ENCODE data around the gene GCN1. TPM values are rescaled to one million over a fixed set of nuclear protein-coding genes. Genes with fewer than 3 reads are reported as not detected.
A peak's percentile ranks its signal among the peaks of the same experiment; 100 is the strongest.
"Not testable (repeated sequence)": the region's sequence is repeated elsewhere in the genome, so short reads cannot be mapped to it uniquely, and the experiment has no call there.

GCN1 gene
- total RNA-seq, 1 experiment from 2014 or later, result 61.8 TPM

GRCh38 chr12:120213758-120214157 is 19.2 kb upstream of the GCN1 start:
- DNase-seq (ENCODE audit: low read depth), result no peak

- DNase-seq (ENCODE audit: low read depth), result not testable (repeated sequence)
Observed at GRCh38 chr12:120213182-120213581, 18.7 kb upstream of the GCN1 start.

- no peak for DNase-seq (ENCODE audit: low read depth)
Observed at GRCh38 chr12:120212301-120212700, 17.8 kb upstream of the GCN1 start.

- DNase-seq (ENCODE audit: low read depth), result no peak
Observed at GRCh38 chr12:120211904-120212283, 17.4 kb upstream of the GCN1 start.

GRCh38 chr12:120211243-120211903 is 16.9 kb upstream of the GCN1 start:
- no peak for DNase-seq (ENCODE audit: low read depth)

- DNase-seq (ENCODE audit: low read depth), result no peak
Observed at GRCh38 chr12:120209851-120210250, 15.3 kb upstream of the GCN1 start.

GRCh38 chr12:120207227-120207626 is 12.7 kb upstream of the GCN1 start:
- no peak for DNase-seq (ENCODE audit: low read depth)

GRCh38 chr12:120206781-120207180 is 12.3 kb upstream of the GCN1 start:
- not testable (repeated sequence) for DNase-seq (ENCODE audit: low read depth)

- no peak for DNase-seq (ENCODE audit: low read depth)
Observed at GRCh38 chr12:120206228-120206627, 11.7 kb upstream of the GCN1 start.

GRCh38 chr12:120204171-120204570 is 9.7 kb upstream of the GCN1 start:
- DNase-seq (ENCODE audit: low read depth), result no peak

- no peak for DNase-seq (ENCODE audit: low read depth)
Observed at GRCh38 chr12:120200364-120200800, 5.9 kb upstream of the GCN1 start.

- DNase-seq (ENCODE audit: low read depth), result peak; percentile 72
Observed at GRCh38 chr12:120199595-120200306, 5.2 kb upstream of the GCN1 start.

- no peak for DNase-seq (ENCODE audit: low read depth)
Observed at GRCh38 chr12:120199025-120199424, 4.5 kb upstream of the GCN1 start.

- DNase-seq (ENCODE audit: low read depth), result no peak
Observed at GRCh38 chr12:120197542-120197887, 3.0 kb upstream of the GCN1 start.

GRCh38 chr12:120196817-120197541 is 2.5 kb upstream of the GCN1 start:
- not testable (repeated sequence) for DNase-seq (ENCODE audit: low read depth)

- no peak for DNase-seq (ENCODE audit: low read depth)
Observed at GRCh38 chr12:120196363-120196762, 1.8 kb upstream of the GCN1 start.

GRCh38 chr12:120194226-120194533 is 335 bp downstream of the GCN1 start:
- no peak for DNase-seq (ENCODE audit: low read depth)

GRCh38 chr12:120193286-120193685 is 1.2 kb downstream of the GCN1 start:
- DNase-seq (ENCODE audit: low read depth), result not testable (repeated sequence)

- DNase-seq (ENCODE audit: low read depth), result no peak
Observed at GRCh38 chr12:120190985-120191480, 3.5 kb downstream of the GCN1 start.

GRCh38 chr12:120190386-120190785 is 4.1 kb downstream of the GCN1 start:
- no peak for DNase-seq (ENCODE audit: low read depth)

GRCh38 chr12:120186654-120187053 is 7.9 kb downstream of the GCN1 start:
- DNase-seq (ENCODE audit: low read depth), result no peak

GRCh38 chr12:120183211-120183631 is 11.3 kb downstream of the GCN1 start:
- DNase-seq (ENCODE audit: low read depth), result peak; percentile 60

All from M059J (cell line).